Hepatocyte (in vitro differentiated cells): ENCODE data around the gene PTPRN2.

ENCODE experiments used
- CTCF ChIP-seq: fragments of 200-600 bp; sonication (generic); IDR thresholded peaks from 2 replicates; pipeline ENCODE4 v1.5.1; 2016; ENCODE audit warnings: antibody characterized with exemption, mild to moderate bottlenecking; ENCODE audit not compliant: poor library complexity
- EZH2 ChIP-seq: fragments of 200-600 bp; sonication (generic); IDR thresholded peaks from 2 replicates; pipeline ENCODE4 v1.6.1; 2016; ENCODE audit warnings: antibody characterized with exemption, mild to moderate bottlenecking, borderline replicate concordance
- EZH2phosphoT487 ChIP-seq: fragments of 200-600 bp; sonication (generic); IDR thresholded peaks from one replicate; pipeline ENCODE4 v1.6.1; 2018; ENCODE audit warnings: antibody characterized with exemption, mild to moderate bottlenecking, low read depth, moderate library complexity; ENCODE audit not compliant: unreplicated experiment, severe bottlenecking

- TF ChIP-seq CTCF: no peak
- TF ChIP-seq EZH2phosphoT487: no peak
- TF ChIP-seq EZH2: no peak
Observed at GRCh38 chr7:157657741-157658740, 929.6 kb downstream of the PTPRN2 start.
